Measurements from ENCODE around the gene SLFN5. TPM values are rescaled to one million over a fixed set of nuclear protein-coding genes. Genes with fewer than 3 reads are reported as not detected.
A peak's percentile ranks its signal among the peaks of the same experiment; 100 is the strongest.

SLFN5 gene
- total RNA-seq, 4 donors from 2014 or later: 7.3 to 20.4 (median 14.0) TPM

DNA sequence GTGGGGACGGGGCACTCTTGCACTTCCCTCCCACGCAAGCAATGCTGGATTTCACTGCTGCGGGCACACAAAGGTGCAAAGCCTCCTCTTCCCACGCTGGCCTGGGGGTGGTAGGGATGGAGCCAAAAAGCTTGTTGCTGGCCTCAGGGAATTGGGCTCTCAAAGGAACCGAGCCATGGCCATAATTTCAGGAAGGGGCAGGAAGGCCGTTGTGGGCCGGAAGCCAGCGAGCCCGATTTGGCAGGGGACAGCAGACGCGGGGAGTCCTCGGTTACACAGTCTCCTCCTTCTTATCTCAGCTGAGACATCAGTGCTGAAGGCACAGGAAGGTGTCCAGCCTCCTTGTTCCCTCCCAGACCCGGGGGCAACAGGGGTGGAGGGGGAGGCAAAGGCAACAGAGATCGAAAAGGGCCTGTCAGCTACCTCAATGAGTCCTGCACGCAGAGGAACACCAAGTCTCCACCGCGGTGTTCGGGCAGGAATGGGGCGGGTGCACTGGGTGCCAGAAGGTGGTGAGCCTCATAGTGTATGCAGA lies 71.1 kb downstream of the SLFN5 start:
- H3K36me3 ChIP-seq: no peaks in the 10 kb centered on the region
- TF ChIP-seq POLR2A (IDR thresholded peaks at IDR 0.05): no peak
- TF ChIP-seq CTCF (IDR thresholded peaks at IDR 0.05): no peak
- intact Hi-C loops (cut with DNase I): loop anchor here (5.0 kb wide), 1 partner anchor 223 kb away; the partner anchor contains the start of gene SLFN12L
- H3K27ac ChIP-seq: peak overlapping the region; percentile 8 to 87 (median 80)
- 18 to 52% methylated on average over 8 to 13 of the region's 19 CpGs for WGBS, 2 donors
- H3K4me1 ChIP-seq: peaks cover 18 to 35% (median 26%) of the 10 kb centered on the region in 3 donors
- no peak for DNase-seq
- H3K27me3 ChIP-seq: no peaks in the 10 kb centered on the region
- H3K4me3 ChIP-seq: peak overlapping the region; percentile 1 to 58 (median 36)
- no peaks in the 10 kb centered on the region for H3K9me3 ChIP-seq

DNA sequence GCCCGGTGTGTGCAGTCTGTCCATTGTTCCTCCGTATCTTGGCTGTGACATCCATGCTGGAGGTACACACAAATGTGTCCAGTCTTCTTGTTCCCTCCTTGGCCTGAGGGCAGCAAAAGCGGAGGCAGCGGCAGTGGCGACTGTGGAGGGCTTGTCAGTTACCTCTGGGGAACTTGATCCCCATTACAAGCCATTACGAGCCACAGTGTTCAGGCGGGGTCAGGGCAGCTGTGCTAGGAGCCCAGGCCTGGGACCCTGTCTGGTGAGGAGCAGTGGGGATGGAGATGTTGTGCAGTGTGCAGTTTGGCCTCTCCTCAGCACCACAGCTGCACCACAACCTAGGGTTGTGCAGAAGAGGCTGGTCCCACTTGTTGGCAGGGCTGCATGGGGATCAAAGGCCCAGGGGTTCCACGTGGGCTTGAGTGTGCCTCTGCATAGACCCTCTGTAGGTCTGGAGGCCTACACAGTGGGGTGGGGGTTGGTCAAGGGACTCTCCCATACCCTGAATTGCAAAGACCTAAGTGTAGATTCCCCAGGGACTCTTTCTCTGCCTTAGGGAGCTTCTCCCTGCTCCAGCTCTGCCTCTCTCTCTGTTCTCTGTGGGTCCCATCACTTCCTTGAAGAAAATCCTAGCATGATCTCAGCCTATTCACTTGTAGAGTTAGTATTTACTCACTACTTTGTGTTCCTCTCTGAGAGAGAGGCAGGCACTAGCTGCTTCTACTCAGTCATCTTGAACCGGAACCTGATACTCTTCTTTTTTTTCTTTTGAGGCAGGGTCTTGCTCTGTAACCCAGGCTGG lies 71.7 kb downstream of the SLFN5 start:
- DNase-seq: no peak
- 58 to 60% methylated on average over 4 to 6 of the region's 9 CpGs for WGBS, 2 donors

GRCh38 chr17:35315283-35315682 lies 72.4 kb downstream of the SLFN5 start:
- intact Hi-C loops (cut with DNase I): no loop called here
- TF ChIP-seq CTCF (IDR thresholded peaks at IDR 0.05): no peak
- no peak for TF ChIP-seq POLR2A (IDR thresholded peaks at IDR 0.05)
- DNase-seq: no peak
- H3K27ac ChIP-seq: peak overlapping the region; percentile 59 to 87 (median 80)
- no peaks in the 10 kb centered on the region for H3K9me3 ChIP-seq
- WGBS, 2 donors: 21 to 25% methylated on average over 5 of the region's 5 CpGs
- H3K36me3 ChIP-seq: no peaks in the 10 kb centered on the region
- H3K4me3 ChIP-seq: no peak overlapping the region
- no peaks in the 10 kb centered on the region for H3K27me3 ChIP-seq
- peaks cover 18 to 35% (median 26%) of the 10 kb centered on the region in 3 donors for H3K4me1 ChIP-seq

More for the DNA sequence above, 71.7 kb downstream of the SLFN5 start:
- no peaks in the 10 kb centered on the region for H3K36me3 ChIP-seq
- H3K4me1 ChIP-seq: peaks cover 18 to 35% (median 26%) of the 10 kb centered on the region in 3 donors
- no peaks in the 10 kb centered on the region for H3K9me3 ChIP-seq
- H3K27ac ChIP-seq: peak overlapping the region; percentile 59 to 87 (median 80)
- no peak for TF ChIP-seq CTCF (IDR thresholded peaks at IDR 0.05)
- TF ChIP-seq POLR2A (IDR thresholded peaks at IDR 0.05): no peak
- peak overlapping the region in 3 of 4 donors; percentile 34 to 58 (median 39) for H3K4me3 ChIP-seq
- intact Hi-C loops (cut with DNase I): loop anchor here (5.0 kb wide), 1 partner anchor 223 kb away; the partner anchor contains the start of gene SLFN12L
- H3K27me3 ChIP-seq: no peaks in the 10 kb centered on the region

DNA sequence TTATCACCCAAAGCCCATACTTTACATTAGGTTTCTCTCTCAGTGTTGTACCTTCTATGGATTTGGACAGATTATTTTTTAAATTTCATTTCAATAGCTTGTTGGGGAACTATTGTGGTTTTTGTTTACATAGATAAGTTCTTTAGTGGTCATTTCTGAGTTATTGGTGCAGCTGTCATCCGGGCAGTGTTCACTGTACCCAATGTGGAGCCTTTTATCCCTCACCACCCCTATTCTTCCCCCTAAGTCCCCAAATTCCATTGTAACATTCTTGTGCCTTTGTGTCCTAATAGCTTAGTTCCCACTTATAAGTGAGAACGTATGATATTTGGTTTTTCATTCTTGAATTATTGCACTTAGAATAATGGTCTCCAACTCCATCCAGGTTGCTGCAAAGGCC lies 73.1 kb downstream of the SLFN5 start:
- no peak for DNase-seq
- Histone ChIP-seq H3K27me3 (no peaks in the 10 kb centered on the region), H3K4me3 (no peak overlapping the region), H3K36me3 (no peaks in the 10 kb centered on the region), H3K27ac (peak overlapping the region in 2 of 4 donors; percentile 85 to 87), H3K9me3 (no peaks in the 10 kb centered on the region), H3K4me1 (peaks cover 18 to 35% (median 26%) of the 10 kb centered on the region in 3 donors)
- intact Hi-C loops (cut with DNase I): no loop called here
- WGBS, 2 donors: 81 to 85% methylated on average over 2 of the region's 2 CpGs
- TF ChIP-seq POLR2A (IDR thresholded peaks at IDR 0.05): no peak
- TF ChIP-seq CTCF (IDR thresholded peaks at IDR 0.05): no peak

- Histone ChIP-seq H3K36me3 (no peaks in the 10 kb centered on the region), H3K27me3 (peaks cover 0 to 14% (median 0%) of the 10 kb centered on the region in 4 donors), H3K27ac (no peak overlapping the region), H3K4me3 (no peak overlapping the region), H3K4me1 (no peaks in the 10 kb centered on the region), H3K9me3 (no peaks in the 10 kb centered on the region)
- intact Hi-C loops (cut with DNase I): no loop called here
- DNase-seq: no peak
- no peak for TF ChIP-seq POLR2A (IDR thresholded peaks at IDR 0.05)
- no peak for TF ChIP-seq CTCF (IDR thresholded peaks at IDR 0.05)
- whole genome bisulfite sequencing, 2 donors: 75 to 88% methylated on average over 1 of the region's 1 CpG
These were observed 79.9 kb downstream of the SLFN5 start for GRCh38 chr17:35322749-35323148.

Measured in esophagus squamous epithelium (tissue), 5 donors.